DND-41 (cell line): ENCODE results near the gene ZBTB21.

Experiments
- ATAC-seq: fragments of 200-7000 bp; cut with Tn5 transposase; 3 replicates; pipeline ENCODE4 v1.9.1; 2021; ENCODE audit warnings: low read depth; ENCODE audit not compliant: insufficient read depth
- DNase-seq: peaks from one replicate; pipeline ENCODE4 v3.0.0-alpha.2; 2020
- H2AFZ ChIP-seq: 2 replicates; pipeline ENCODE4 v1.6.0; 2012; ENCODE audit warnings: low read depth, low read length
- H3K27ac ChIP-seq: 2 replicates; pipeline ENCODE4 v1.5.1; 2012; ENCODE audit warnings: low read length, inconsistent platforms
- H3K27me3 ChIP-seq: fragments of 200-600 bp; sonication (generic); 2 replicates; pipeline ENCODE4 v1.6.0; 2012; ENCODE audit warnings: low read length, mild to moderate bottlenecking, inconsistent platforms; ENCODE audit not compliant: insufficient read depth, poor library complexity
- H3K36me3 ChIP-seq: 2 replicates; pipeline ENCODE4 v1.5.1; 2012; ENCODE audit warnings: low read length, inconsistent platforms; ENCODE audit not compliant: insufficient read depth
- H3K4me1 ChIP-seq: 2 replicates; pipeline ENCODE4 v1.5.1; 2012; ENCODE audit warnings: mild to moderate bottlenecking, low read length; ENCODE audit not compliant: insufficient read depth
- H3K4me2 ChIP-seq: 2 replicates; pipeline ENCODE4 v1.6.0; 2012; ENCODE audit warnings: mild to moderate bottlenecking, moderate library complexity, low read length, inconsistent platforms; ENCODE audit not compliant: insufficient read depth
- H3K4me3 ChIP-seq, 2 experiments: fragments of 200-600 bp in 1 of 2; shearing (Covaris generic) in 1 of 2; 2 replicates each; pipeline ENCODE4 v1.5.1; 2012 to 2016; ENCODE audit warnings: inconsistent platforms in 2 of 2, low read length in 2 of 2, mild to moderate bottlenecking in 2 of 2, low read depth in 1 of 2, moderate library complexity in 1 of 2
- H3K79me2 ChIP-seq: 2 replicates; pipeline ENCODE4 v1.6.0; 2012; ENCODE audit warnings: low read length, inconsistent platforms; ENCODE audit not compliant: insufficient read depth
- H3K9ac ChIP-seq: 2 replicates; pipeline ENCODE4 v1.6.0; 2012; ENCODE audit warnings: low read depth, mild to moderate bottlenecking, inconsistent platforms, low read length, moderate library complexity
- H3K9me3 ChIP-seq: 2 replicates; pipeline ENCODE4 v1.5.1; 2012; ENCODE audit warnings: low read length, moderate library complexity, mild to moderate bottlenecking, inconsistent platforms; ENCODE audit not compliant: insufficient read depth, severe bottlenecking
- H4K20me1 ChIP-seq: 2 replicates; pipeline ENCODE4 v1.6.0; 2012; ENCODE audit warnings: low read length; ENCODE audit not compliant: insufficient read depth
- EZH2 ChIP-seq: IDR thresholded peaks from 3 replicates; pipeline ENCODE4 v1.6.1; 2012; ENCODE audit warnings: borderline replicate concordance, low read depth, mild to moderate bottlenecking, moderate library complexity, low read length, inconsistent platforms; ENCODE audit not compliant: severe bottlenecking
- TF ChIP-seq, protein P1 (sequence below): IDR thresholded peaks from 2 replicates; pipeline ENCODE4 v1.5.1; 2012; ENCODE audit warnings: borderline replicate concordance, low read length, moderate library complexity, mild to moderate bottlenecking; ENCODE audit not compliant: poor library complexity, severe bottlenecking; ENCODE audit errors: extremely low read depth

The ZBTB21 gene

DNA sequence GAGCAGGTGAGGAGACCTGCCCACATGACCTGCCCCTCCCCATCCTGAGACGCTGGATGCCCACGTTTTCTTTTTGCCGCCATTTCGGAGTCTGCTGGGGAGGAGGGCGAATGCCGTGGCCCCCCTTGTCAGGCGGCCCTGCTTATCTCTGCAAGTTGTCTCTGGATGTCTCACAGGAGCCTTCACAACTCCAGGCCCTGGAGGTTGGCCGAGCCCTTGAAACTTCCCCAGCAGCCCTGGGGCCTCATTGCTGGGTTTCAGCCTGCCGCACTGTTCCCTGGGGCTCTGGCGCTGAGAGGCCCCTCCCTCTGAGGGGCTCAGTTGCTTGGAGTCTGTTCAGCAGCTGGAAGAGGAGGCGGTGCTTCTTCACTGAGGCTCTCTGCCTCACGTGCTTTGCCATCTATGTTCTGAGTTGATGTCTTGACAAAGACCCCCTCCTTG is 29.8 kb upstream of the ZBTB21 start:
- H3K9ac ChIP-seq, result no peak overlapping the region
- TF ChIP-seq, protein P1, sequence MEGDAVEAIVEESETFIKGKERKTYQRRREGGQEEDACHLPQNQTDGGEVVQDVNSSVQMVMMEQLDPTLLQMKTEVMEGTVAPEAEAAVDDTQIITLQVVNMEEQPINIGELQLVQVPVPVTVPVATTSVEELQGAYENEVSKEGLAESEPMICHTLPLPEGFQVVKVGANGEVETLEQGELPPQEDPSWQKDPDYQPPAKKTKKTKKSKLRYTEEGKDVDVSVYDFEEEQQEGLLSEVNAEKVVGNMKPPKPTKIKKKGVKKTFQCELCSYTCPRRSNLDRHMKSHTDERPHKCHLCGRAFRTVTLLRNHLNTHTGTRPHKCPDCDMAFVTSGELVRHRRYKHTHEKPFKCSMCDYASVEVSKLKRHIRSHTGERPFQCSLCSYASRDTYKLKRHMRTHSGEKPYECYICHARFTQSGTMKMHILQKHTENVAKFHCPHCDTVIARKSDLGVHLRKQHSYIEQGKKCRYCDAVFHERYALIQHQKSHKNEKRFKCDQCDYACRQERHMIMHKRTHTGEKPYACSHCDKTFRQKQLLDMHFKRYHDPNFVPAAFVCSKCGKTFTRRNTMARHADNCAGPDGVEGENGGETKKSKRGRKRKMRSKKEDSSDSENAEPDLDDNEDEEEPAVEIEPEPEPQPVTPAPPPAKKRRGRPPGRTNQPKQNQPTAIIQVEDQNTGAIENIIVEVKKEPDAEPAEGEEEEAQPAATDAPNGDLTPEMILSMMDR, result no peak
- no peak for TF ChIP-seq EZH2
- no peaks in the 10 kb centered on the region for H3K27me3 ChIP-seq
- DNase-seq, result no peak
- H3K36me3 ChIP-seq, result no peaks in the 10 kb centered on the region
- peak overlapping the region; percentile 20 for H2AFZ ChIP-seq
- H3K9me3 ChIP-seq, result no peaks in the 10 kb centered on the region
- H3K79me2 ChIP-seq, result no peaks in the 10 kb centered on the region
- H4K20me1 ChIP-seq, result no peaks in the 10 kb centered on the region
- no peak overlapping the region for H3K27ac ChIP-seq
- peak; percentile 54; the same call in 1 of the 3 replicates for ATAC-seq
- H3K4me2 ChIP-seq, result no peak overlapping the region
- H3K4me3 ChIP-seq, result no peak overlapping the region
- peaks cover 8% of the 10 kb centered on the region for H3K4me1 ChIP-seq

DNA sequence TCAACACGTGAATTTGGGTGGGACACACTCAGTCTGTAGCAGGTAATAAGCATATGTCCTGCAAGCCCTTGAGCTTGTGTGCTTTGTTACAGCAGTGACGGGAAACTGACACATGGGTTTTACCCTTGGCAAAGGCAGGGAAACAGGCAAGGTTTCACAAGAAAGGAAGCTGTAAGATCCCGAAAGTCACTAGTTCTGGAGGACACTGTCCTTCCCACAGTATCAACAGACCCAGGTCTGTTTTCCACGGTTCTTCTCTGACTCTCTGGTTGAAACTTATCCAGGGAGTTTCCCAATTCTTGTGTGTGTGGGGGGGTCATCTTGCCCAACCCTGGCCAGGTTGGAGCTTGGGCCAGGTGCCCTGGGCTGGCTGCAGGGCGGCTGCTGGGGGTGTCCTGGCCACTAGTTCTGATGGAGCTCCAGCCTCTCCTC is 29.3 kb upstream of the ZBTB21 start:
- Histone ChIP-seq H4K20me1 (no peaks in the 10 kb centered on the region), H3K4me2 (no peak overlapping the region), H3K9me3 (no peaks in the 10 kb centered on the region), H3K4me1 (peaks cover 8% of the 10 kb centered on the region), H2AFZ (no peak overlapping the region), H3K36me3 (no peaks in the 10 kb centered on the region), H3K79me2 (no peaks in the 10 kb centered on the region), H3K9ac (no peak overlapping the region), H3K27ac (no peak overlapping the region), H3K4me3 (no peak overlapping the region), H3K27me3 (no peaks in the 10 kb centered on the region)
- TF ChIP-seq EZH2, result no peak
- TF ChIP-seq, protein P1, result no peak
- no peak for ATAC-seq
- DNase-seq, result no peak

DNA sequence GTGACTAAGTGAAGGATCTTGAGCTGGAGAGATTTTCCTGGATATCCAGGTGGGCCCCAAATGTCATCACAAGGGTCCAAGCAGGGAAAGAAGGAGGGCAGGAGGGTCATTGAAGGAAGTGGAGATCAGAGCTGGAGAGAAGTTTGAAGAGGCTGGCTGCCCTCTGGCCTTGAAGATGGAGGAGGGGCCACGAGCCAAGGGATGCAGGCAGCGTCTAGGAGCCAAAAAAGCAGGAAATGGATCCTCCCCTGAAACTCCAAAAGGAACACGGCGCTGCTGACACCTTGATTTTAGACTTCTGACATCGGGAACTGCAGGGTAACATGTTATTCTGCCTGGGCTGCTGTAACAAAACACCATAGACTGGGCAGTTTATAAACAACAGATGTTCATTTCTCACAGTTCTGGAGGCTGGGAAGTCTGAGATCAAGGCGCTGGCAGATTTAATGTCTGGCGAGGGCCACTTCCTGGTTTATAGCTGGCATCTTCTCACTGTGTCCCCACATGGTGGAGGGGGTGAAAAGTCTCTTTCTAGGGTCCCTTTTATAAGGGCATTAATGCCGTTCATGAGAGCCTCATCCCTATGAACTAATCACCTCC is 28.8 kb upstream of the ZBTB21 start:
- Histone ChIP-seq H3K27me3 (no peaks in the 10 kb centered on the region), H4K20me1 (no peaks in the 10 kb centered on the region), H3K4me2 (no peak overlapping the region), H3K36me3 (no peaks in the 10 kb centered on the region), H3K9me3 (no peaks in the 10 kb centered on the region), H3K9ac (no peak overlapping the region), H3K79me2 (no peaks in the 10 kb centered on the region), H3K4me1 (peaks cover 8% of the 10 kb centered on the region), H3K27ac (peak overlapping the region; percentile 38; the same call in 1 of the 2 replicates), H2AFZ (no peak overlapping the region), H3K4me3 (no peak overlapping the region)
- DNase-seq, result no peak
- TF ChIP-seq, protein P1, result no peak
- no peak for TF ChIP-seq EZH2
- ATAC-seq, result peak; percentile 50; the same call in 2 of the 3 replicates

DNA sequence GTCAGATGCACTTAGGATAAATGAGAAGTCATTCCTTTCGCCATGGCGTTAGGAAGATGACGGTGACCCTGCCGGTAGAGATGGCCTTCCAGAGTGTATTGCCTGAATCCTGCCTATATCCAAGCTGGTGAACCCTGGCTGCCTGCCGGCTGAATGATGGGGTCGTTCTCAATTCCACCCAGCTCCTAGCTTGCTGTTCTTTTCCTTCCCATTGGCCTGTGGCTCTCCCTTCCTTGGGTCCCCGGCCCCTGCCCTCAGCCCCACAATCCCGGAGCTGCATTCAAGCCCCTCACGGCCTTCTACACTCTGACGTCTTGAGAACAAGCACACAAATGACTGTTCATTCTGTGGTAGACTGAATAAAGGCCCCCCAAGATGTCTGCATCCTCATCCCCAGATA is 28.2 kb upstream of the ZBTB21 start:
- H3K4me1 ChIP-seq, result peaks cover 8% of the 10 kb centered on the region
- no peak overlapping the region for H3K4me3 ChIP-seq
- no peak overlapping the region for H3K4me2 ChIP-seq
- H3K79me2 ChIP-seq, result no peaks in the 10 kb centered on the region
- no peaks in the 10 kb centered on the region for H3K36me3 ChIP-seq
- ATAC-seq (no peak), DNase-seq (no peak)
- TF ChIP-seq, protein P1, result no peak
- no peak for TF ChIP-seq EZH2
- H2AFZ ChIP-seq, result no peak overlapping the region
- no peaks in the 10 kb centered on the region for H3K9me3 ChIP-seq
- no peak overlapping the region for H3K9ac ChIP-seq
- no peaks in the 10 kb centered on the region for H4K20me1 ChIP-seq
- peak overlapping the region; percentile 38; the same call in 1 of the 2 replicates for H3K27ac ChIP-seq
- no peaks in the 10 kb centered on the region for H3K27me3 ChIP-seq
